K562 (cell line): ENCODE data around the gene CBFA2T2.
"Not testable (repeated sequence)": the region's sequence is repeated elsewhere in the genome, so short reads cannot be mapped to it uniquely, and the experiment has no call there.

Experiments
- MXI1 ChIP-seq: IDR thresholded peaks from 2 replicates; pipeline ENCODE4 v1.6.1; 2011; ENCODE audit warnings: low read depth, mild to moderate bottlenecking, improper control_type of control experiment, low read length
- TF ChIP-seq, protein P1 (sequence below), 3 experiments: IDR thresholded peaks in 2 of 3; conservative IDR thresholded peaks in 1 of 3; 2 replicates each; pipeline ENCODE4 v1.5.1; 2011 to 2012; ENCODE audit warnings: low read length in 3 of 3, mild to moderate bottlenecking in 3 of 3, control low read depth in 2 of 3, improper control_type of control experiment in 1 of 3, inconsistent platforms in 1 of 3, low read depth in 1 of 3, mixed read lengths in 1 of 3, moderate library complexity in 1 of 3; ENCODE audit not compliant: insufficient read depth in 2 of 3
- TF ChIP-seq, protein P2 (sequence below): fragments of 450-650 bp; IDR thresholded peaks from 2 replicates; pipeline ENCODE4 v1.7.0; 2016; ENCODE audit warnings: borderline replicate concordance
- TF ChIP-seq, protein P3 (sequence below): sonication (generic); formaldehyde crosslinking; IDR thresholded peaks from 2 replicates; pipeline ENCODE4 v1.8.1; 2022; ENCODE audit warnings: missing genetic modification reagents
- TF ChIP-seq, protein P4 (sequence below): fragments of 450-650 bp; formaldehyde crosslinking; IDR thresholded peaks from 2 replicates; pipeline ENCODE4 v1.4.0; 2022; ENCODE audit warnings: missing genetic modification characterization

DNA sequence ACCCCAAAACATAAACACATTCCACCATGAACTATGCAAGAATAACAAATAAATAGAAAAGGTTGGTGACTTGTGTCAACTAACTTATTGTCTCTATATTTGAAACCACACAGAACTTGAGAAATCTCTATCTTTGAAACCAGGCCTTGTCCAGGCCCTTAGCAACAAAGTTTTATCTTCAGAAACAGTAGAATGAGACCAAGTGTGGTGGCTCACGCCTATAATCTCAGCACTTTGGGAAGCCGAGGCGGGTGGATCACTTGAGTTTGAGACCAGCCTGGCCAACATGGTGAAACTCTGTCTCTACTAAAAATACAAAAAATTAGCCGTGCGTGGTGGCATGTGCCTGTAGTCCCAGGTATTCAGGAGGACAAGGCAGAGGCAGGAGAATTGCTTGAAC is 6.7 kb upstream of the CBFA2T2 start:
- TF ChIP-seq, protein P1, sequence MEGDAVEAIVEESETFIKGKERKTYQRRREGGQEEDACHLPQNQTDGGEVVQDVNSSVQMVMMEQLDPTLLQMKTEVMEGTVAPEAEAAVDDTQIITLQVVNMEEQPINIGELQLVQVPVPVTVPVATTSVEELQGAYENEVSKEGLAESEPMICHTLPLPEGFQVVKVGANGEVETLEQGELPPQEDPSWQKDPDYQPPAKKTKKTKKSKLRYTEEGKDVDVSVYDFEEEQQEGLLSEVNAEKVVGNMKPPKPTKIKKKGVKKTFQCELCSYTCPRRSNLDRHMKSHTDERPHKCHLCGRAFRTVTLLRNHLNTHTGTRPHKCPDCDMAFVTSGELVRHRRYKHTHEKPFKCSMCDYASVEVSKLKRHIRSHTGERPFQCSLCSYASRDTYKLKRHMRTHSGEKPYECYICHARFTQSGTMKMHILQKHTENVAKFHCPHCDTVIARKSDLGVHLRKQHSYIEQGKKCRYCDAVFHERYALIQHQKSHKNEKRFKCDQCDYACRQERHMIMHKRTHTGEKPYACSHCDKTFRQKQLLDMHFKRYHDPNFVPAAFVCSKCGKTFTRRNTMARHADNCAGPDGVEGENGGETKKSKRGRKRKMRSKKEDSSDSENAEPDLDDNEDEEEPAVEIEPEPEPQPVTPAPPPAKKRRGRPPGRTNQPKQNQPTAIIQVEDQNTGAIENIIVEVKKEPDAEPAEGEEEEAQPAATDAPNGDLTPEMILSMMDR (IDR thresholded peaks at IDR 0.05 in 2 of 3, conservative IDR thresholded peaks at IDR 0.05 in 1 of 3; ENCODE audit: insufficient read depth in 2 of 3, low read depth in 1 of 3, low read length in 3 of 3), result not testable (repeated sequence)
- TF ChIP-seq, protein P2, sequence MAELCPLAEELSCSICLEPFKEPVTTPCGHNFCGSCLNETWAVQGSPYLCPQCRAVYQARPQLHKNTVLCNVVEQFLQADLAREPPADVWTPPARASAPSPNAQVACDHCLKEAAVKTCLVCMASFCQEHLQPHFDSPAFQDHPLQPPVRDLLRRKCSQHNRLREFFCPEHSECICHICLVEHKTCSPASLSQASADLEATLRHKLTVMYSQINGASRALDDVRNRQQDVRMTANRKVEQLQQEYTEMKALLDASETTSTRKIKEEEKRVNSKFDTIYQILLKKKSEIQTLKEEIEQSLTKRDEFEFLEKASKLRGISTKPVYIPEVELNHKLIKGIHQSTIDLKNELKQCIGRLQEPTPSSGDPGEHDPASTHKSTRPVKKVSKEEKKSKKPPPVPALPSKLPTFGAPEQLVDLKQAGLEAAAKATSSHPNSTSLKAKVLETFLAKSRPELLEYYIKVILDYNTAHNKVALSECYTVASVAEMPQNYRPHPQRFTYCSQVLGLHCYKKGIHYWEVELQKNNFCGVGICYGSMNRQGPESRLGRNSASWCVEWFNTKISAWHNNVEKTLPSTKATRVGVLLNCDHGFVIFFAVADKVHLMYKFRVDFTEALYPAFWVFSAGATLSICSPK, result not testable (repeated sequence)
- not testable (repeated sequence) for TF ChIP-seq MXI1
- TF ChIP-seq, protein P3, sequence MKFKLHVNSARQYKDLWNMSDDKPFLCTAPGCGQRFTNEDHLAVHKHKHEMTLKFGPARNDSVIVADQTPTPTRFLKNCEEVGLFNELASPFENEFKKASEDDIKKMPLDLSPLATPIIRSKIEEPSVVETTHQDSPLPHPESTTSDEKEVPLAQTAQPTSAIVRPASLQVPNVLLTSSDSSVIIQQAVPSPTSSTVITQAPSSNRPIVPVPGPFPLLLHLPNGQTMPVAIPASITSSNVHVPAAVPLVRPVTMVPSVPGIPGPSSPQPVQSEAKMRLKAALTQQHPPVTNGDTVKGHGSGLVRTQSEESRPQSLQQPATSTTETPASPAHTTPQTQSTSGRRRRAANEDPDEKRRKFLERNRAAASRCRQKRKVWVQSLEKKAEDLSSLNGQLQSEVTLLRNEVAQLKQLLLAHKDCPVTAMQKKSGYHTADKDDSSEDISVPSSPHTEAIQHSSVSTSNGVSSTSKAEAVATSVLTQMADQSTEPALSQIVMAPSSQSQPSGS, result not testable (repeated sequence)
- TF ChIP-seq, protein P4, sequence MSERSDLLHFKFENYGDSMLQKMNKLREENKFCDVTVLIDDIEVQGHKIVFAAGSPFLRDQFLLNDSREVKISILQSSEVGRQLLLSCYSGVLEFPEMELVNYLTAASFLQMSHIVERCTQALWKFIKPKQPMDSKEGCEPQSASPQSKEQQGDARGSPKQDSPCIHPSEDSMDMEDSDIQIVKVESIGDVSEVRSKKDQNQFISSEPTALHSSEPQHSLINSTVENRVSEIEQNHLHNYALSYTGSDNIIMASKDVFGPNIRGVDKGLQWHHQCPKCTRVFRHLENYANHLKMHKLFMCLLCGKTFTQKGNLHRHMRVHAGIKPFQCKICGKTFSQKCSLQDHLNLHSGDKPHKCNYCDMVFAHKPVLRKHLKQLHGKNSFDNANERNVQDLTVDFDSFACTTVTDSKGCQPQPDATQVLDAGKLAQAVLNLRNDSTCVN, result not testable (repeated sequence)
